Activated B cell treated with CpG ODN at 0.5 μM for 24 hours (primary cell): ENCODE results near the gene ADCY2. TPM values are rescaled to one million over a fixed set of nuclear protein-coding genes. Genes with fewer than 3 reads are reported as not detected.
A peak's percentile ranks its signal among the peaks of the same experiment; 100 is the strongest.

Experiments
- ATAC-seq: fragments of 200-7000 bp; cut with Tn5 transposase; one replicate; pipeline ENCODE4 v1.10.0; 2021; ENCODE audit warnings: low read depth, mild to moderate bottlenecking, moderate library complexity
- CTCF ChIA-PET: fragments of 350-600 bp; sonication (Branson Sonifier 250); formaldehyde crosslinking; loops from one replicate; lab custom pipeline; 2021; ENCODE audit warnings: antibody characterized with exemption; lab: Charles Lee
- POLR2A ChIA-PET: fragments of 350-600 bp; sonication (Branson Sonifier 250); formaldehyde crosslinking; loops from one replicate; lab custom pipeline; 2021; ENCODE audit warnings: antibody characterized with exemption; lab: Charles Lee
- DNase-seq: peaks from one replicate; pipeline ENCODE4 v3.0.0; 2022
- H3K27ac Mint-ChIP-seq: one replicate; pipeline ENCODE4 v1.8.0; 2020; ENCODE audit warnings: mixed read lengths
- H3K27me3 Mint-ChIP-seq: one replicate; pipeline ENCODE4 v1.8.0; 2021; ENCODE audit warnings: mixed read lengths
- H3K36me3 Mint-ChIP-seq: one replicate; pipeline ENCODE4 v1.8.0; 2021; ENCODE audit warnings: low read depth, mixed read lengths
- H3K4me1 Mint-ChIP-seq: one replicate; pipeline ENCODE4 v1.8.0; 2021; ENCODE audit warnings: mixed read lengths
- H3K4me3 Mint-ChIP-seq: one replicate; pipeline ENCODE4 v1.8.0; 2020; ENCODE audit warnings: mild to moderate bottlenecking, mixed read lengths
- H3K9me3 Mint-ChIP-seq: one replicate; pipeline ENCODE4 v1.8.0; 2020; ENCODE audit warnings: mixed read lengths
- intact Hi-C: fragments of 100-400 bp; cut with micrococcal nuclease; formaldehyde crosslinking; loops from one replicate; pipeline ENCODE4 v1.15.1; 2024
- total RNA-seq: library from RNA; stranded (reverse); gene quantifications from 2 replicates; pipeline ENCODE4 v1.2.3, GENCODE V29; 2022
- TF ChIP-seq, protein P1 (sequence below): fragments of 200-600 bp; IDR thresholded peaks from one replicate; pipeline ENCODE4 v1.8.0; 2022; ENCODE audit warnings: antibody characterized with exemption, mild to moderate bottlenecking

ADCY2 gene
- total RNA-seq, 1 donor from 2014 or later, result not detected

DNA sequence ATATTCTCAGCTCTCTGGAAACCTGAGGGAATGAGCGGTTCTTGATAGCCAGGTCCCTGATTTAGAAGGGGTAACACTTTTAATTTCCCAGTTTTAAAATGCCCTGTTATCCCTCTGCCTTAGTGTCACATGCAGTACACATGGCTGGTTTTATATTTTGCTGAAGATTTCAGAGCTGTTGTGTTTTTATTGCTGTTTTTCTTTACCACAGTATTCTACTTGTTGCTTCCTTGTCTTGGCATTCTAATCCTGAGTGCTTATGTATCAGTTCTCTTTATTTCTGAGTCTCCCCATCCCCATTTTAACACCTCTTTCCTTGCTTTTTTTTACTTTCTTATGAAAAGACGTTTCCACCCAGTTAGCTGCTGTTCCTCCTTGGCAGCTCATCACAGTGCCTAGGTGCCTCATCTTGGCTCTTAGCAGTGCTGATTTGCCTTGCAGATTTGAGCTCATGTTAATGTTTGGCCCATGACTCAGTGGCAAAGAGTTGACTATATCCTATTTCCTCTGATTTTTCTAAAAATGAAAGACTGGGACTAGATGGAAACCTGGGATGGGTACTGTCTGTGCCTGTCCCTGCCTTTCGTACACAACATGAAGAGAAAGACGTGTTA is 476.7 kb downstream of the ADCY2 start:
- no peaks in the 10 kb centered on the region for H3K27me3 Mint-ChIP-seq

GRCh38 chr5:7873216-7873615 is 477.3 kb downstream of the ADCY2 start:
- ChIA-PET POLR2A (no interaction called here), CTCF (interaction anchor here (2.8 kb wide), 1 partner anchor 14 kb away, joined by 9 read pairs; no protein-coding TSS in a partner anchor)
- Mint-ChIP-seq H3K9me3 (no peaks in the 10 kb centered on the region), H3K27me3 (no peaks in the 10 kb centered on the region), H3K36me3 (peaks cover 72% of the 10 kb centered on the region), H3K4me3 (peak overlapping the region; percentile 13), H3K27ac (peak overlapping the region; percentile 20), H3K4me1 (peaks cover 46% of the 10 kb centered on the region)
- no peak for DNase-seq
- TF ChIP-seq, protein P1, sequence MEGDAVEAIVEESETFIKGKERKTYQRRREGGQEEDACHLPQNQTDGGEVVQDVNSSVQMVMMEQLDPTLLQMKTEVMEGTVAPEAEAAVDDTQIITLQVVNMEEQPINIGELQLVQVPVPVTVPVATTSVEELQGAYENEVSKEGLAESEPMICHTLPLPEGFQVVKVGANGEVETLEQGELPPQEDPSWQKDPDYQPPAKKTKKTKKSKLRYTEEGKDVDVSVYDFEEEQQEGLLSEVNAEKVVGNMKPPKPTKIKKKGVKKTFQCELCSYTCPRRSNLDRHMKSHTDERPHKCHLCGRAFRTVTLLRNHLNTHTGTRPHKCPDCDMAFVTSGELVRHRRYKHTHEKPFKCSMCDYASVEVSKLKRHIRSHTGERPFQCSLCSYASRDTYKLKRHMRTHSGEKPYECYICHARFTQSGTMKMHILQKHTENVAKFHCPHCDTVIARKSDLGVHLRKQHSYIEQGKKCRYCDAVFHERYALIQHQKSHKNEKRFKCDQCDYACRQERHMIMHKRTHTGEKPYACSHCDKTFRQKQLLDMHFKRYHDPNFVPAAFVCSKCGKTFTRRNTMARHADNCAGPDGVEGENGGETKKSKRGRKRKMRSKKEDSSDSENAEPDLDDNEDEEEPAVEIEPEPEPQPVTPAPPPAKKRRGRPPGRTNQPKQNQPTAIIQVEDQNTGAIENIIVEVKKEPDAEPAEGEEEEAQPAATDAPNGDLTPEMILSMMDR, result no peak
- no peak for ATAC-seq
- intact Hi-C loops, result no loop called here

More for the DNA sequence above, 476.7 kb downstream of the ADCY2 start:
- ChIA-PET POLR2A (no interaction called here), CTCF (interaction anchor here (2.8 kb wide), 1 partner anchor 14 kb away, joined by 9 read pairs; no protein-coding TSS in a partner anchor)
- Mint-ChIP-seq H3K9me3 (no peaks in the 10 kb centered on the region), H3K27ac (peak overlapping the region; percentile 20), H3K4me1 (peaks cover 52% of the 10 kb centered on the region), H3K36me3 (peaks cover 66% of the 10 kb centered on the region), H3K4me3 (peak overlapping the region; percentile 13)
- ATAC-seq (no peak), DNase-seq (no peak)
- intact Hi-C loops, result no loop called here
- TF ChIP-seq, protein P1, result no peak

DNA sequence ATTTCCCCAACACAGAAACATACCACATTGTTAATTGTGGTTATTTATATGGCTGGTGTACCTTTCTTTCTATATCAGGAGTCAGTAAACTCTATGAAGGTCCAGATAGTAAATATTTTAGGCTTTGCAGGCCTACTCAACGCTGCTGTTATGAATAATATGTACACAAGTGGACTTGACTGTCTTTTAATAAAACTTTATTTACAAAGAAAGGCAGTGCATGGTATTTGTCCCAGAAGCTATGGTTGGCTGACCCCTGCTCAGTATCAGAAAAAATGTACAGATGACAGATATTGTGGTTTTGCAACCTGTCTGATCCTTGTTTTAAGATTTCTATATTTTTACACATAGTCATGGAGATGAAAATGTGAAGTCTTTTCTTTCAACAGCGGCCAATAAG is 478.7 kb downstream of the ADCY2 start:
- DNase-seq (no peak), ATAC-seq (no peak)
- Mint-ChIP-seq H3K27me3 (no peaks in the 10 kb centered on the region), H3K36me3 (peaks cover 75% of the 10 kb centered on the region), H3K4me3 (no peak overlapping the region), H3K4me1 (peaks cover 45% of the 10 kb centered on the region), H3K27ac (no peak overlapping the region), H3K9me3 (no peaks in the 10 kb centered on the region)
- ChIA-PET CTCF (interaction anchor here (2.4 kb wide), 1 partner anchor 12 kb away, joined by 9 read pairs; no protein-coding TSS in a partner anchor), POLR2A (interaction anchor here (0.6 kb wide), 1 partner anchor 1435 kb away, joined by 6 read pairs; no protein-coding TSS in a partner anchor)
- intact Hi-C loops, result no loop called here
- TF ChIP-seq, protein P1, result no peak

- H3K36me3 Mint-ChIP-seq, result peaks cover 78% of the 10 kb centered on the region
- no peak for DNase-seq
- peaks cover 41% of the 10 kb centered on the region for H3K4me1 Mint-ChIP-seq
- no peaks in the 10 kb centered on the region for H3K27me3 Mint-ChIP-seq
- POLR2A ChIA-PET, result no interaction called here
- CTCF ChIA-PET, result interaction anchor here (2.4 kb wide), 1 partner anchor 12 kb away, joined by 9 read pairs; no protein-coding TSS in a partner anchor
- no peak overlapping the region for H3K4me3 Mint-ChIP-seq
- no peak for ATAC-seq
- TF ChIP-seq, protein P1, result no peak
- H3K9me3 Mint-ChIP-seq, result no peaks in the 10 kb centered on the region
- intact Hi-C loops, result no loop called here
- H3K27ac Mint-ChIP-seq, result no peak overlapping the region
These were observed 479.2 kb downstream of the ADCY2 start for GRCh38 chr5:7875151-7875550.

- intact Hi-C loops, result no loop called here
- H3K9me3 Mint-ChIP-seq, result no peaks in the 10 kb centered on the region
- H3K27me3 Mint-ChIP-seq, result no peaks in the 10 kb centered on the region
- CTCF ChIA-PET, result interaction anchor here (2.4 kb wide), 1 partner anchor 10 kb away, joined by 9 read pairs; no protein-coding TSS in a partner anchor
- no peak overlapping the region for H3K27ac Mint-ChIP-seq
- TF ChIP-seq, protein P1, result no peak
- no peak for ATAC-seq
- peaks cover 24% of the 10 kb centered on the region for H3K4me1 Mint-ChIP-seq
- H3K4me3 Mint-ChIP-seq, result no peak overlapping the region
- H3K36me3 Mint-ChIP-seq, result peaks cover 84% of the 10 kb centered on the region
- DNase-seq, result no peak
- POLR2A ChIA-PET, result no interaction called here
These were observed 480.9 kb downstream of the ADCY2 start for GRCh38 chr5:7876867-7877266.
